H1 (cell line): ENCODE results near the gene USH2A. TPM values are rescaled to one million over a fixed set of nuclear protein-coding genes. Genes with fewer than 3 reads are reported as not detected.

ENCODE experiments used
- CTCF ChIA-PET: fragments of 300-600 bp; sonication (Branson Sonifier 250); formaldehyde crosslinking; loops from one replicate; lab custom pipeline; 2021; ENCODE audit not compliant: partially characterized antibody; lab: Charles Lee
- POLR2A ChIA-PET: fragments of 300-600 bp; sonication (Branson Sonifier 250); formaldehyde crosslinking; loops from one replicate; lab custom pipeline; 2021; ENCODE audit warnings: inconsistent platforms; ENCODE audit not compliant: partially characterized antibody; lab: Charles Lee
- DNase-seq, 2 experiments: peaks; one replicate each; pipeline versions ENCODE4 v3.0.0 to v3.0.0-alpha.2; 2010 to 2022; ENCODE audit warnings: low spot score in 2 of 2, low read depth in 1 of 2, mixed read lengths in 1 of 2
- FAIRE-seq: peaks from 2 replicates; lab custom pipeline; 2011; peaks lifted over from hg19 to GRCh38; lab: Jason Lieb, UNC
- H2AFZ ChIP-seq: 2 replicates; pipeline ENCODE4 v1.8.1; 2012; ENCODE audit warnings: low read length, inconsistent platforms
- H2AK5ac ChIP-seq: 2 replicates; pipeline ENCODE4 v1.6.1; 2013; ENCODE audit warnings: low read depth, low read length
- H2BK120ac ChIP-seq: replicated peaks from 2 replicates; pipeline ENCODE3; 2013; ENCODE audit warnings: low read depth, low read length, inconsistent platforms
- H2BK12ac ChIP-seq: 2 replicates; pipeline ENCODE4 v1.6.1; 2013; ENCODE audit warnings: low read depth, low read length
- H2BK15ac ChIP-seq: 2 replicates; pipeline ENCODE4 v1.6.1; 2013; ENCODE audit warnings: low read length
- H2BK20ac ChIP-seq: 2 replicates; pipeline ENCODE4 v1.6.1; 2013; ENCODE audit warnings: low read length
- H2BK5ac ChIP-seq: 2 replicates; pipeline ENCODE4 v1.6.1; 2013; ENCODE audit warnings: low read depth, low read length
- H3K14ac ChIP-seq: 2 replicates; pipeline ENCODE4 v1.6.1; 2013; ENCODE audit warnings: inconsistent platforms; ENCODE audit not compliant: insufficient read length
- H3K18ac ChIP-seq: 2 replicates; pipeline ENCODE4 v1.6.1; 2013; ENCODE audit warnings: low read length; ENCODE audit errors: extremely low read depth
- H3K23ac ChIP-seq: 2 replicates; pipeline ENCODE4 v1.6.1; 2013; ENCODE audit warnings: inconsistent platforms; ENCODE audit not compliant: insufficient read length
- H3K23me2 ChIP-seq: 2 replicates; pipeline ENCODE4 v1.6.1; 2013; ENCODE audit warnings: low read depth, low read length
- H3K27ac ChIP-seq: 2 replicates; pipeline ENCODE4 v1.6.1; 2011; ENCODE audit warnings: low read depth, low read length, inconsistent platforms
- H3K27me3 ChIP-seq, 4 experiments: replicated peaks in 1 of 4; 1 replicate in 1 of 4; 2 replicates in 3 of 4; pipeline versions ENCODE4 v1.6.1 to v1.8.1; 2011 to 2013; ENCODE audit warnings: low read length in 3 of 4, mild to moderate bottlenecking in 3 of 4, inconsistent platforms in 2 of 4, mixed read lengths in 2 of 4, moderate library complexity in 1 of 4; ENCODE audit not compliant: control insufficient read depth in 3 of 4, insufficient read depth in 3 of 4; ENCODE audit errors: extremely low read depth in 1 of 4
- H3K36me3 ChIP-seq, 4 experiments: 2 replicates each; pipeline versions ENCODE4 v1.6.1 to v1.8.1; 2011 to 2013; ENCODE audit warnings: mild to moderate bottlenecking in 4 of 4, low read length in 3 of 4, moderate library complexity in 2 of 4, control low read depth in 1 of 4, inconsistent platforms in 1 of 4; ENCODE audit not compliant: insufficient read depth in 4 of 4, control insufficient read depth in 2 of 4
- H3K4ac ChIP-seq: replicated peaks from 2 replicates; pipeline ENCODE3; 2013; ENCODE audit warnings: low read length, low read depth, mixed read lengths, inconsistent platforms; ENCODE audit not compliant: insufficient read length
- H3K4me1 ChIP-seq, 4 experiments: replicated peaks in 1 of 4; 1 replicate in 1 of 4; 2 replicates in 3 of 4; pipeline versions ENCODE4 v1.6.1 to v1.8.1; 2011 to 2013; ENCODE audit warnings: low read length in 3 of 4, inconsistent platforms in 2 of 4, mixed read lengths in 1 of 4; ENCODE audit not compliant: insufficient read depth in 4 of 4, control insufficient read depth in 3 of 4
- H3K4me2 ChIP-seq, 2 experiments: 2 replicates each; pipeline versions ENCODE4 v1.6.1 to v1.8.1; 2011 to 2013; ENCODE audit warnings: low read depth in 2 of 2, low read length in 2 of 2, control low read depth in 1 of 2, inconsistent platforms in 1 of 2, mild to moderate bottlenecking in 1 of 2; ENCODE audit not compliant: insufficient read depth in 1 of 2
- H3K4me3 ChIP-seq, 4 experiments: fragments of 200-600, 300-600 bp in 1 of 4; sonication (generic), shearing (Covaris generic), sonication (Bioruptor Twin) in 1 of 4; 2 replicates each; pipeline versions ENCODE4 v1.5.1 to v1.8.1; 2011 to 2016; ENCODE audit warnings: low read length in 4 of 4, low read depth in 3 of 4, control low read depth in 2 of 4, inconsistent platforms in 2 of 4, mild to moderate bottlenecking in 2 of 4, mixed read lengths in 1 of 4, moderate library complexity in 1 of 4; ENCODE audit not compliant: insufficient read depth in 2 of 4; ENCODE audit errors: extremely low read depth in 1 of 4
- H3K56ac ChIP-seq: replicated peaks from 2 replicates; pipeline ENCODE3; 2013; ENCODE audit warnings: low read depth, mild to moderate bottlenecking, mixed read lengths, low read length, inconsistent platforms; ENCODE audit not compliant: insufficient read length
- H3K79me1 ChIP-seq: 2 replicates; pipeline ENCODE4 v1.6.1; 2013; ENCODE audit warnings: low read depth, low read length, control low read depth
- H3K79me2 ChIP-seq, 2 experiments: 2 replicates each; pipeline versions ENCODE4 v1.6.1 to v1.8.1; 2012 to 2013; ENCODE audit warnings: low read length in 2 of 2, mild to moderate bottlenecking in 2 of 2, inconsistent platforms in 1 of 2; ENCODE audit not compliant: insufficient read depth in 2 of 2, control insufficient read depth in 1 of 2
- H3K9ac ChIP-seq, 4 experiments: replicated peaks in 1 of 4; 1 replicate in 1 of 4; 2 replicates in 3 of 4; pipeline versions ENCODE4 v1.6.1 to v1.8.1; 2011 to 2013; ENCODE audit warnings: low read depth in 3 of 4, low read length in 3 of 4, control low read depth in 2 of 4, mild to moderate bottlenecking in 2 of 4, moderate library complexity in 2 of 4, inconsistent platforms in 1 of 4; ENCODE audit errors: extremely low read depth in 1 of 4
- H3K9me3 ChIP-seq, 2 experiments: 2 replicates each; pipeline versions ENCODE4 v1.6.1 to v1.8.1; 2012 to 2013; ENCODE audit warnings: mild to moderate bottlenecking in 2 of 2, moderate library complexity in 2 of 2, control low read depth in 1 of 2, inconsistent platforms in 1 of 2, low read depth in 1 of 2, low read length in 1 of 2, mixed read lengths in 1 of 2; ENCODE audit not compliant: insufficient read depth in 2 of 2
- H4K20me1 ChIP-seq, 2 experiments: replicated peaks in 1 of 2; 2 replicates each; pipeline versions ENCODE3 to v1.8.1; 2011 to 2013; ENCODE audit warnings: inconsistent platforms in 2 of 2, low read length in 2 of 2, mild to moderate bottlenecking in 1 of 2; ENCODE audit not compliant: insufficient read depth in 2 of 2, control insufficient read depth in 1 of 2
- H4K5ac ChIP-seq: 2 replicates; pipeline ENCODE4 v1.6.1; 2013; ENCODE audit warnings: low read length, low read depth, mixed read lengths, inconsistent platforms; ENCODE audit not compliant: insufficient read length
- H4K8ac ChIP-seq: 2 replicates; pipeline ENCODE4 v1.8.0; 2013; ENCODE audit warnings: mild to moderate bottlenecking, moderate library complexity, low read length, inconsistent platforms; ENCODE audit not compliant: insufficient read depth; ENCODE audit errors: extremely low read depth
- H4K91ac ChIP-seq: replicated peaks from 2 replicates; pipeline ENCODE3; 2013; ENCODE audit warnings: low read length, mixed read lengths, inconsistent platforms; ENCODE audit not compliant: insufficient read length
- BACH1 ChIP-seq: IDR thresholded peaks from 2 replicates; pipeline ENCODE4 v1.6.1; 2012; ENCODE audit warnings: low read length, improper control_type of control experiment
- CBX8 ChIP-seq: fragments of 300-800, 300-1000 bp; sonication (generic); IDR thresholded peaks from 2 replicates; pipeline ENCODE4 v1.7.1; 2016; ENCODE audit warnings: low read depth, low read length, borderline replicate concordance
- E2F6 ChIP-seq: IDR thresholded peaks from 2 replicates; pipeline ENCODE4 v1.6.1; 2012; ENCODE audit warnings: inconsistent platforms
- EGR1 ChIP-seq: IDR thresholded peaks from 2 replicates; pipeline ENCODE4 v1.6.1; 2011; ENCODE audit warnings: low read depth, low read length, borderline replicate concordance
- JUN ChIP-seq: IDR thresholded peaks from 2 replicates; pipeline ENCODE4 v1.6.1; 2011; ENCODE audit warnings: low read depth, mild to moderate bottlenecking, improper control_type of control experiment, low read length
- POLR2A ChIP-seq, 2 experiments: IDR thresholded peaks; 1 replicate in 1 of 2; 2 replicates in 1 of 2; pipeline ENCODE4 v1.6.1; 2011; ENCODE audit warnings: low read depth in 2 of 2, low read length in 2 of 2, mild to moderate bottlenecking in 2 of 2; ENCODE audit errors: control extremely low read depth in 1 of 2
- RAD21 ChIP-seq, 2 experiments: IDR thresholded peaks in 1 of 2; conservative IDR thresholded peaks in 1 of 2; 2 replicates each; pipeline ENCODE4 v1.6.1; 2011; ENCODE audit warnings: low read depth in 2 of 2, low read length in 2 of 2, improper control_type of control experiment in 1 of 2, inconsistent platforms in 1 of 2, mild to moderate bottlenecking in 1 of 2, moderate library complexity in 1 of 2
- RBBP5 ChIP-seq: IDR thresholded peaks from 2 replicates; pipeline ENCODE4 v1.7.1; 2012; ENCODE audit warnings: low read depth, mild to moderate bottlenecking, inconsistent platforms, low read length, moderate library complexity, borderline replicate concordance
- RNF2 ChIP-seq: fragments of 200-900, 300-1000 bp; sonication (generic); IDR thresholded peaks from 2 replicates; pipeline ENCODE4 v1.7.1; 2016; ENCODE audit warnings: borderline replicate concordance, low read depth, mild to moderate bottlenecking, antibody characterized with exemption, low read length; ENCODE audit not compliant: poor library complexity, severe bottlenecking; ENCODE audit errors: missing control alignments
- RXRA ChIP-seq: IDR thresholded peaks from 2 replicates; pipeline ENCODE4 v1.6.1; 2011; ENCODE audit warnings: low read depth, mild to moderate bottlenecking, low read length, moderate library complexity; ENCODE audit not compliant: insufficient read depth
- SIX5 ChIP-seq: IDR thresholded peaks from 2 replicates; pipeline ENCODE4 v1.6.1; 2011; ENCODE audit warnings: mild to moderate bottlenecking, low read depth, low read length
- TEAD4 ChIP-seq: IDR thresholded peaks from 2 replicates; pipeline ENCODE4 v1.6.1; 2012; ENCODE audit warnings: low read depth, low read length, inconsistent platforms, mixed read lengths
- ZNF274 ChIP-seq: IDR thresholded peaks from 2 replicates; pipeline ENCODE4 v1.7.0; 2012; ENCODE audit warnings: low read length, borderline replicate concordance; ENCODE audit errors: extremely low read depth
- WGBS, 2 experiments: shearing (Covaris generic) in 1 of 2; methylation state at CpG; one replicate each; pipeline versions ENCODE4 v1.1.6 to v1.1.7; 2013 to 2015; ENCODE audit warnings: low lambda C conversion rate in 2 of 2, mixed read lengths in 2 of 2, inconsistent platforms in 1 of 2, low coverage in 1 of 2, missing lambda C conversion rate in 1 of 2; ENCODE audit not compliant: insufficient replicate concordance in 2 of 2, insufficient coverage in 1 of 2, insufficient read length in 1 of 2; ENCODE audit errors: extremely low coverage in 1 of 2, missing lambda C conversion rate in 1 of 2; 5-methylcytosine and 5-hydroxymethylcytosine counted together
- polyA plus RNA-seq, 7 experiments: library from polyadenylated mRNA; depleted of rRNA in 3 of 7; stranded (reverse) in 5 of 7; unstranded in 2 of 7; fragments of >200 nt in 5 of 7; fragments of 200-250 nt in 2 of 7; gene quantifications; 1 replicate in 5 of 7; 2 replicates in 1 of 7; 4 replicates in 1 of 7; pipeline versions ENCODE4 v1.2.1 to v1.2.3, GENCODE V29; 2011 to 2013; ENCODE audit warnings: missing spikeins in 2 of 7, mixed read lengths in 2 of 7
- total RNA-seq: library from RNA; stranded (reverse); fragmentation: NEBNext Ultra II Directional; extraction: Animal tissue kit (Norgen Biotek cat#: 25700); gene quantifications from 2 replicates; pipeline ENCODE4 v1.2.1, GENCODE V29; 2021

Gene USH2A
- total and polyA plus RNA-seq, 2 of the 8 experiments (the other 6 are each of a cell fraction or from before 2014, with no cell fraction given), result 0.02 to 0.17 TPM

GRCh38 chr1:216173376-216173995, 249.8 kb downstream of the USH2A start:
- ChIA-PET POLR2A (no interaction called here), CTCF (interaction anchor here (1.2 to 4.0 kb wide), 8 partner anchors 11 to 173 kb away, joined by 3 to 18 read pairs (median 12); no protein-coding TSS in a partner anchor)
- Histone ChIP-seq H3K79me1 (no peaks in the 10 kb centered on the region), H3K23me2 (no peaks in the 10 kb centered on the region), H3K18ac (no peak overlapping the region), H3K4ac (no peak overlapping the region), H2BK12ac (no peak overlapping the region), H4K5ac (no peak overlapping the region), H3K23ac (no peak overlapping the region), H2BK15ac (no peak overlapping the region), H2AFZ (no peak overlapping the region), H4K8ac (no peak overlapping the region), H2BK120ac (no peak overlapping the region), H3K9me3 (no peaks in the 10 kb centered on the region), H3K79me2 (no peaks in the 10 kb centered on the region), H3K4me1 (no peaks in the 10 kb centered on the region), H2AK5ac (no peak overlapping the region), H3K27me3 (no peaks in the 10 kb centered on the region), H3K36me3 (no peaks in the 10 kb centered on the region), H2BK5ac (no peak overlapping the region), H2BK20ac (no peak overlapping the region), H4K91ac (no peak overlapping the region), H4K20me1 (no peaks in the 10 kb centered on the region), H3K14ac (no peak overlapping the region), H3K9ac (no peak overlapping the region), H3K56ac (no peak overlapping the region), H3K4me3 (no peak overlapping the region), H3K27ac (no peak overlapping the region), H3K4me2 (no peak overlapping the region)
- FAIRE-seq (no peak), DNase-seq (no peak)
- WGBS, 2 experiments, result 85% methylated on average over 4 of the region's 4 CpGs; no CpG with 5 or more reads in 1 of the 2 experiments
- TF ChIP-seq CBX8, result no peak
- TF ChIP-seq RBBP5, result no peak
- TF ChIP-seq EGR1, result no peak
- TF ChIP-seq TEAD4, result no peak
- TF ChIP-seq BACH1, result no peak
- no peak for TF ChIP-seq RNF2
- TF ChIP-seq POLR2A (IDR thresholded peaks at IDR 0.05; ENCODE audit: control extremely low read depth in 1 of 2, low read depth in 2 of 2, low read length in 2 of 2), result no peak
- no peak for TF ChIP-seq RXRA
- no peak for TF ChIP-seq RAD21 (IDR thresholded peaks at IDR 0.05 in 1 of 2, conservative IDR thresholded peaks at IDR 0.05 in 1 of 2; ENCODE audit: low read depth in 2 of 2, low read length in 2 of 2)
- TF ChIP-seq E2F6, result no peak
- no peak for TF ChIP-seq ZNF274
- TF ChIP-seq JUN, result no peak
- no peak for TF ChIP-seq SIX5
